Pancreas (tissue), 10 donors: ENCODE results near the gene TBKBP1. TPM values are rescaled to one million over a fixed set of nuclear protein-coding genes. Genes with fewer than 3 reads are reported as not detected.

Experiments used
- ATAC-seq, 4 donors: fragments of 200-7000 bp; cut with Tn5 transposase; one replicate each; pipeline versions ENCODE4 v1.8.0 to v1.9.1; 2020; ENCODE audit warnings: mild to moderate bottlenecking in 4 of 4, moderate library complexity in 4 of 4
- DNase-seq, 6 donors: peaks; one replicate each; pipeline ENCODE4 v3.0.0-alpha.2; 2020
- FAIRE-seq: peaks from 2 replicates; lab custom pipeline; 2012; peaks lifted over from hg19 to GRCh38; lab: Jason Lieb, UNC
- H3K27ac ChIP-seq, 4 donors: fragments of 200-600 bp; sonication (generic); 1 replicate in 3 of 4; 2 replicates in 1 of 4; pipeline versions ENCODE4 v1.5.0 to v1.8.0; 2020
- H3K27me3 ChIP-seq, 4 donors: fragments of 200-600 bp; one replicate each; pipeline ENCODE4 v1.8.0; 2021
- H3K36me3 ChIP-seq, 3 donors: fragments of 200-600 bp; sonication (generic) in 1 of 3; one replicate each; pipeline versions ENCODE4 v1.5.0 to v1.8.0; 2020 to 2021
- H3K4me1 ChIP-seq, 3 donors: fragments of 200-600 bp; one replicate each; pipeline ENCODE4 v1.8.0; 2021
- H3K4me3 ChIP-seq, 4 donors: fragments of 200-600 bp; sonication (generic) in 2 of 4; one replicate each; pipeline versions ENCODE4 v1.5.0 to v1.8.0; 2020 to 2021
- H3K9me3 ChIP-seq, 4 donors: fragments of 200-600 bp; one replicate each; pipeline ENCODE4 v1.8.0; 2021
- CTCF ChIP-seq, 4 donors: fragments of 200-600 bp; sonication (generic) in 3 of 4; IDR thresholded peaks; one replicate each; pipeline versions ENCODE4 v1.5.0 to v1.8.0; 2021; ENCODE audit warnings: antibody characterized with exemption in 4 of 4
- WGBS, 2 donors: extraction: QIAGEN DNeasy Blood & Tissue Kit; methylation state at CpG; one replicate each; pipeline ENCODE4 v1.1.7; 2013; 5-methylcytosine and 5-hydroxymethylcytosine counted together
- intact Hi-C, 3 donors: fragments of 100-400 bp; cut with DNase I; formaldehyde crosslinking; loops; one replicate each; pipeline versions ENCODE4 v1.11.1 to v1.14.2; 2022
- polyA plus RNA-seq, 2 donors: library from polyadenylated mRNA; stranded (reverse); fragments of 200-250 nt; gene quantifications; one replicate each; pipeline ENCODE4 v1.2.3, GENCODE V29; 2013
- total RNA-seq, 6 donors: library from RNA; stranded (reverse); fragmentation: NEBNext Ultra II Directional in 4 of 6; extraction: Animal tissue kit (Norgen Biotek cat#: 25700) in 4 of 6; gene quantifications; one replicate each; pipeline versions ENCODE4 v1.2.1 to v1.2.4, GENCODE V29; 2021 to 2023
- donor health status: healthy with polysubstance abuse.
- donor health status: DM: no; HTN: no; CAD: no; lungs with moderate emphysema.
- donor health status: DM: no; HTN: no; CAD: no.
- donor health status: control.
- donor health status: control.
- donor health status: Bipolar disorder and iron deficiency.
- donor health status: DM: yes; HTN: yes; CAD: no.
- donor health status: DM: no; HTN: no; CAD: no.
- donor health status: DM: no; HTN: no; CAD: no.
- donor health status: DM: yes; HTN: yes; CAD: no.

Gene TBKBP1
- total and polyA plus RNA-seq, 8 donors: 4.7 to 21.2 (median 6.4) TPM

DNA sequence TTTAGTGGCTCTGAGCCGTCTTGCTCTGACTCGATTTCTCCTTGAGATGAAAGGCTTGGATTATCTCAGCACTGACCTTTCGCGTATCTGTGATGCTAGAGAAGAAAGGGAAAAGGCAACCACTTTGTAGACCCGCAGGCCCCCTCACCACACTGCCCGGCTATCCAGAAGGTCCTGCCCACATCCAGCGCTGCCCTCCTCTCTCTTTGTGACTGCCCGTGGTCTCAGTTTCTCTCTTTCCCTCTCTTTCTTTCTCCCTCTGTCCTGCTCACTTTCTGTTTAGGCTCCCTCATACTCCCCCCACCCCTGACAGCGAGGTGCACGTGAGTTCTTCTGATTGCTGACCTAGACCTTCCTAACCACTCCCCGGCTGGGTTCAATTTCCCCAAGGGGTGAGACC is 26.2 kb downstream of the TBKBP1 start:
- Histone ChIP-seq H3K36me3 (no peaks in the 10 kb centered on the region), H3K9me3 (no peaks in the 10 kb centered on the region), H3K4me1 (no peaks in the 10 kb centered on the region), H3K27ac (no peak overlapping the region), H3K4me3 (no peak overlapping the region), H3K27me3 (peaks cover 0 to 9% (median 4%) of the 10 kb centered on the region in 4 donors)
- 65 to 67% methylated on average over 11 of the region's 11 CpGs for WGBS, 2 donors
- DNase-seq: no peak
- FAIRE-seq: no peak
- intact Hi-C loops: no loop called here
- no peak for ATAC-seq
- no peak for TF ChIP-seq CTCF (IDR thresholded peaks at IDR 0.05)

DNA sequence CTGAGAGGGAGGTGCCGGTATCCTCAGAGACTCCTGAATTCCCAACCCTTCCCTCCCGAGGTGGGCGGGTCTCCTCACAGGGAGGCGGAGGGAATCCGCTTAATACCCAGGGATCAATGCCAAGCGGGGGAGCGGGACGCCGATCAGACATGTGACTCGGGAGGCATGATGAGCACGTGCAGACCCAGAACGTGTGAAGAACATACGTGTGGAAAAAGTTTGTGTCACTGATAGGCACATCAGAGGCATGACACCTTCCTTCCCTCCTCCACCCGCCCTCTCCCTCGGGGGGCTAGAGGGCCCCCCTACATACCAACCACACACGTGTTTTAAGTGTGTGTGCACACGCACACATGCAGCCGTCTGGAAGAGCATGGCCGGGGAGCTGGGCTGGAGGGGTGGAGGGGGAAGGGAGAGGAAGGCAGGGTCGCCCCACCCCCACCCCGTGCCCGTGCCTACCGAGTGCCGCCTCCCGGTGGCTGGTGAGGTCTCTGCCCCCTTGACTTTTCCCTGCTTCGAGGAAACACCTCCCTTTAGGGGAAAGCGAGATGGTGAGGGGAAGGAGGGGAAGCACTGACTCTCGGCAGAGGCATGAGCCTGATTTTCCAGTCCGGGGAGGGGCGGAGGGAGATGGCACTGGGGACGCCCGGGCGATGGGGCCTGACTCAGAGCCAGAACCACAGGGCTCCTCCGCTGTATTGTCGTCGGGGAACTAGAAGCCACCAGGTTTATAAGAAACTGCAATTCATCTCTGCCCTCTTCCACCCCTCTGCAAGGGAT is 27.0 kb downstream of the TBKBP1 start:
- intact Hi-C loops: no loop called here
- WGBS, 2 donors: 7 to 9% methylated on average over 31 to 36 of the region's 36 CpGs
- Histone ChIP-seq H3K4me1 (no peaks in the 10 kb centered on the region), H3K4me3 (no peak overlapping the region), H3K9me3 (no peaks in the 10 kb centered on the region), H3K36me3 (no peaks in the 10 kb centered on the region), H3K27me3 (peaks cover 0 to 9% (median 4%) of the 10 kb centered on the region in 4 donors), H3K27ac (no peak overlapping the region)
- TF ChIP-seq CTCF (IDR thresholded peaks at IDR 0.05): no peak
- ATAC-seq: peak in 3 of 4 donors; percentile 28 to 47 (median 40)
- FAIRE-seq: no peak
- no peak for DNase-seq

DNA sequence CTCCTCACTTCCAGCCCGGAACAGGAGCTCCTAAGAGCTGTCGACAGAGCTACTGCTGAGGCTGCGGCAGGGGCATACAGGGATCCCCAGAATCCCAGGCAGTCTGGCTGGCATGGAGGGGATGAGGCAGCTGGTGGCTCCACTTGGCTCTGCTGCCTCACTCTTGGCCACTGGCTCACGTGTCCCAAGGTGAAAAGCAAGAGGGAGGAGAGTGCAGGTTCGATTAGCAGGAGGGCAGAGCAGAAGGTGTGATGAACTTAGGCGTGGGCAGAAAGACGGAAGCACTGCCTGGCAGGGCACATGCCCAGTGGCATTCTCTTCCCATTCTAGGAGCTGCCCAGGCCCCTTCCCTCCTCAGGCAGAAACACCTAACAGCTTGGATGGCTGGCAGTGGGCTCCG is 27.8 kb downstream of the TBKBP1 start:
- no peak for TF ChIP-seq CTCF (IDR thresholded peaks at IDR 0.05)
- no peaks in the 10 kb centered on the region for H3K4me1 ChIP-seq
- whole genome bisulfite sequencing, 2 donors: 32 to 37% methylated on average over 8 of the region's 8 CpGs
- no peaks in the 10 kb centered on the region for H3K36me3 ChIP-seq
- no peak for DNase-seq
- no peaks in the 10 kb centered on the region for H3K9me3 ChIP-seq
- intact Hi-C loops: no loop called here
- no peak overlapping the region for H3K4me3 ChIP-seq
- ATAC-seq: no peak
- FAIRE-seq: no peak
- H3K27me3 ChIP-seq: peaks cover 0 to 9% (median 4%) of the 10 kb centered on the region in 4 donors
- no peak overlapping the region for H3K27ac ChIP-seq

DNA sequence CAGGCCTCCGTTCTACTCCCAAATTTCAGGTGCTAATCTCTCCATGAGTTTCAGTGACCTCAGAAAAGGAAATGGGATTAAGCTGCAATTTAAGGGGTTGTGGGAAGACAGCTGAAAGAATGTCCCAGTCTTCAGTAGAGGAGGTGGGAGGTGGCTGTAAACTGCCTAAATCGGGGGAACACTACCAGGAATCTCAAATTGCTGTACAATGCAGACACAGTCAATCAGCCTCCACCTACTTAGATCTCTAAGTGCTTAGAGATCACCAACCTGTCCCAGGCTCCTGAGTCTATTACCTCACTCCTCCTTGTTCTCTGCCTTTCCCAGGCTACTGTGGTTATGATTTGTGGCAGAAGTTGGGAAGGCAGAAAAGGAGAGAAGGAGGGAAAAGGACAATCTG is 30.7 kb downstream of the TBKBP1 start:
- Histone ChIP-seq H3K36me3 (no peaks in the 10 kb centered on the region), H3K4me3 (no peak overlapping the region), H3K4me1 (no peaks in the 10 kb centered on the region), H3K27me3 (peaks cover 0 to 9% (median 4%) of the 10 kb centered on the region in 4 donors), H3K27ac (no peak overlapping the region), H3K9me3 (no peaks in the 10 kb centered on the region)
- FAIRE-seq (no peak), DNase-seq (no peak), ATAC-seq (no peak)
- TF ChIP-seq CTCF (IDR thresholded peaks at IDR 0.05): no peak
- WGBS, 2 donors: 77 to 80% methylated on average over 2 of the region's 2 CpGs
- intact Hi-C loops: no loop called here

GRCh38 chr17:47725446-47726111 is 31.6 kb downstream of the TBKBP1 start:
- Histone ChIP-seq H3K36me3 (no peaks in the 10 kb centered on the region), H3K9me3 (no peaks in the 10 kb centered on the region), H3K4me3 (no peak overlapping the region), H3K27me3 (peaks cover 0 to 9% (median 4%) of the 10 kb centered on the region in 4 donors), H3K27ac (no peak overlapping the region), H3K4me1 (no peaks in the 10 kb centered on the region)
- intact Hi-C loops: no loop called here
- WGBS, 2 donors: 65 to 66% methylated on average over 13 of the region's 13 CpGs
- FAIRE-seq (no peak), ATAC-seq (no peak), DNase-seq (no peak)
- TF ChIP-seq CTCF (IDR thresholded peaks at IDR 0.05): no peak
